OCI-LY7 (cell line): Measurements from ENCODE around the gene IZUMO4. TPM values are rescaled to one million over a fixed set of nuclear protein-coding genes. Genes with fewer than 3 reads are reported as not detected.

Source experiments
- BruUV-seq: library from RNA; stranded (reverse); fragments of 400-500 nt; replicated peaks from 2 replicates; lab custom pipeline; 2021; lab: Mats Ljungman, UMichigan
- CTCF ChIA-PET: fragments of 300-600 bp; sonication (Branson Sonifier 250); formaldehyde crosslinking; loops from one replicate; lab custom pipeline; 2022; ENCODE audit warnings: antibody characterized with exemption; ENCODE audit not compliant: unreplicated experiment; lab: Charles Lee
- POLR2A ChIA-PET: fragments of 300-600 bp; sonication (Branson Sonifier 250); formaldehyde crosslinking; loops from one replicate; lab custom pipeline; 2022; ENCODE audit warnings: antibody characterized with exemption; lab: Charles Lee
- DNase-seq: peaks from one replicate; pipeline ENCODE4 v3.0.0-alpha.2; 2015; ENCODE audit warnings: low spot score
- H2AFZ ChIP-seq: fragments of 200-600 bp; sonication (generic), shearing (Covaris generic); 2 replicates; pipeline ENCODE4 v1.6.1; 2014; ENCODE audit warnings: mild to moderate bottlenecking, antibody characterized with exemption, low read length, moderate library complexity
- H3K27ac ChIP-seq: fragments of 200-600 bp; sonication (generic); 2 replicates; pipeline ENCODE4 v1.5.1; 2014; ENCODE audit warnings: mixed run types, low read depth, mild to moderate bottlenecking, moderate library complexity, low read length, inconsistent platforms; ENCODE audit not compliant: poor library complexity, severe bottlenecking
- H3K36me3 ChIP-seq: fragments of 200-600 bp; sonication (generic); 2 replicates; pipeline ENCODE4 v1.6.1; 2014; ENCODE audit warnings: mild to moderate bottlenecking, antibody characterized with exemption, low read length, moderate library complexity, mixed read lengths; ENCODE audit not compliant: insufficient read depth
- H3K4me1 ChIP-seq: fragments of 200-600 bp; sonication (generic); 2 replicates; pipeline ENCODE4 v1.5.1; 2014; ENCODE audit warnings: mild to moderate bottlenecking, low read length; ENCODE audit not compliant: insufficient read depth, poor library complexity, severe bottlenecking
- H3K4me2 ChIP-seq: fragments of 200-600 bp; sonication (generic); 2 replicates; pipeline ENCODE4 v1.6.1; 2014; ENCODE audit warnings: mild to moderate bottlenecking, low read length
- H3K4me3 ChIP-seq: fragments of 200-600 bp; sonication (generic); 2 replicates; pipeline ENCODE4 v1.5.1; 2014; ENCODE audit warnings: mild to moderate bottlenecking, low read depth, low read length; ENCODE audit not compliant: poor library complexity, severe bottlenecking
- H3K79me2 ChIP-seq: fragments of 200-600 bp; sonication (generic); 2 replicates; pipeline ENCODE4 v1.6.1; 2016; ENCODE audit warnings: low read depth, mild to moderate bottlenecking, low read length, moderate library complexity, mixed read lengths; ENCODE audit not compliant: insufficient read depth
- H3K9me2 ChIP-seq: fragments of 200-600 bp; sonication (generic); 2 replicates; pipeline ENCODE4 v1.6.1; 2016; ENCODE audit warnings: mild to moderate bottlenecking, low read length, mixed read lengths; ENCODE audit not compliant: insufficient read depth
- H3K9me3 ChIP-seq: fragments of 200-600 bp; sonication (generic); 2 replicates; pipeline ENCODE4 v1.6.1; 2014; ENCODE audit warnings: mild to moderate bottlenecking, mixed run types, low read length, mixed read lengths
- H4K20me1 ChIP-seq: fragments of 200-600 bp; sonication (generic); 2 replicates; pipeline ENCODE4 v1.6.1; 2014; ENCODE audit warnings: mild to moderate bottlenecking, antibody characterized with exemption, low read length, moderate library complexity, mixed read lengths; ENCODE audit not compliant: insufficient read depth
- EZH2phosphoT487 ChIP-seq: fragments of 200-600 bp; sonication (generic); IDR thresholded peaks from 2 replicates; pipeline ENCODE4 v1.6.1; 2018; ENCODE audit warnings: low read depth, borderline replicate concordance, mild to moderate bottlenecking, mixed run types, antibody characterized with exemption, low read length, moderate library complexity, mixed read lengths
- intact Hi-C: fragments of 100-400 bp; cut with micrococcal nuclease; formaldehyde crosslinking; loops from one replicate; pipeline ENCODE4 v1.10.0; 2022; ENCODE audit not compliant: unreplicated experiment
- total RNA-seq, 2 experiments: library from RNA; depleted of rRNA in 1 of 2; stranded (reverse); fragments of >200 nt in 1 of 2; shearing (Covaris generic) in 1 of 2; gene quantifications; 2 replicates each; pipeline ENCODE4 v1.2.3, GENCODE V29; 2014 to 2022
- TF ChIP-seq, protein P1 (sequence below): fragments of 200-600 bp; sonication (generic); conservative IDR thresholded peaks from 2 replicates; pipeline ENCODE4 v1.5.1; 2014; ENCODE audit warnings: mild to moderate bottlenecking, antibody characterized with exemption, low read length, moderate library complexity, mixed read lengths

The IZUMO4 gene
- total RNA-seq, 2 experiments from 2014 or later: 7.3 to 12.9 TPM

DNA sequence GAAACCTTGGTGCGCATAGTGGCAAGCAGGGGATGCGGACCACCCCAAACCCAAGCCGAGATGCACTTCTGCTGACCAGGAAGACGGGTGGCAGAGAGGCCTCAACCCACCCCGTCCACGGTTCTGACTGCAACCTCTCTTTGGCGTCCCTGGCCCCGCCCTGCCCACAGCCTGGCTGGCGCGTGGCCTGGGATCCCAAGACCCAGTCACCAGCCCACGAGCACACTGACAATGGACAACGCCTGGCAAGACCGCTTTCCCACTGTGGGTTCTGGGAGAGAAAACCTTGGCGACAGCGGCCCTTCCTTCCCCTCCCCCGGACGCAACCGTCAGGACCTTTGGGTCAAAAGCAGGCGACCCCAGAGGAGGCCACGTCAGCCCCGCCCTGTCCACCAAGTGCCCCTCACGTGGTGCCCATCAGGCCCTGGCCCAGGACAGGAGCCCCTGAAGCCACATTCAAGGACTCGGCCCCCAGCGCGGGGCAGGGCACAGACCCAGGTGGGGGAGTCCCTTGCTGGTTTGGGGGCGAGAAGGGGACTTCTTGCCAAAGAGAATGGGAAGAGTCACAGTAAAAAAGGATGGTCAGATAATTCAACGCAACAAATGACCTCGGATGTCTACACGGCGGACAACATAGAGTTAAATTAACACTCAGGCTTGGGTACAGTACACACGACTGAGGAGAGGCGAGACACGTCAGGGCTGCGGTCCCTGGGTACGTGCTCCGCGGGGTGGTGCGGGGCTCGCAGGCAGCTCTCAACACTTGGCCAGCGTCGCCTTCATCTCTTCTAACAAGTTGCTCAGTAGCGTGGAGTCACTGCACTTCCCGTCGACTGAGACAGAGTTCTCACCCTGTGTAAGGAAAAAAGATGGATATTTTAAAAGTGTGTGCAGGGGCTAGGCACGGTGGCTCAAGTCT, 5.0 kb downstream of the IZUMO4 start:
- Histone ChIP-seq H3K4me2 (no peak overlapping the region), H3K4me3 (no peak overlapping the region), H3K9me2 (no peaks in the 10 kb centered on the region), H4K20me1 (no peaks in the 10 kb centered on the region), H3K79me2 (peaks cover 9% of the 10 kb centered on the region; the same call in 1 of the 2 replicates), H2AFZ (no peak overlapping the region), H3K36me3 (peaks cover 62% of the 10 kb centered on the region), H3K4me1 (peaks cover 11% of the 10 kb centered on the region), H3K27ac (no peak overlapping the region), H3K9me3 (no peaks in the 10 kb centered on the region)
- no TSS peak for BruUV-seq
- intact Hi-C loops: no loop called here
- POLR2A ChIA-PET: no interaction called here
- TF ChIP-seq, protein P1, sequence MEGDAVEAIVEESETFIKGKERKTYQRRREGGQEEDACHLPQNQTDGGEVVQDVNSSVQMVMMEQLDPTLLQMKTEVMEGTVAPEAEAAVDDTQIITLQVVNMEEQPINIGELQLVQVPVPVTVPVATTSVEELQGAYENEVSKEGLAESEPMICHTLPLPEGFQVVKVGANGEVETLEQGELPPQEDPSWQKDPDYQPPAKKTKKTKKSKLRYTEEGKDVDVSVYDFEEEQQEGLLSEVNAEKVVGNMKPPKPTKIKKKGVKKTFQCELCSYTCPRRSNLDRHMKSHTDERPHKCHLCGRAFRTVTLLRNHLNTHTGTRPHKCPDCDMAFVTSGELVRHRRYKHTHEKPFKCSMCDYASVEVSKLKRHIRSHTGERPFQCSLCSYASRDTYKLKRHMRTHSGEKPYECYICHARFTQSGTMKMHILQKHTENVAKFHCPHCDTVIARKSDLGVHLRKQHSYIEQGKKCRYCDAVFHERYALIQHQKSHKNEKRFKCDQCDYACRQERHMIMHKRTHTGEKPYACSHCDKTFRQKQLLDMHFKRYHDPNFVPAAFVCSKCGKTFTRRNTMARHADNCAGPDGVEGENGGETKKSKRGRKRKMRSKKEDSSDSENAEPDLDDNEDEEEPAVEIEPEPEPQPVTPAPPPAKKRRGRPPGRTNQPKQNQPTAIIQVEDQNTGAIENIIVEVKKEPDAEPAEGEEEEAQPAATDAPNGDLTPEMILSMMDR: no peak
- no peak for TF ChIP-seq EZH2phosphoT487
- DNase-seq: no peak
- CTCF ChIA-PET: no interaction called here

DNA sequence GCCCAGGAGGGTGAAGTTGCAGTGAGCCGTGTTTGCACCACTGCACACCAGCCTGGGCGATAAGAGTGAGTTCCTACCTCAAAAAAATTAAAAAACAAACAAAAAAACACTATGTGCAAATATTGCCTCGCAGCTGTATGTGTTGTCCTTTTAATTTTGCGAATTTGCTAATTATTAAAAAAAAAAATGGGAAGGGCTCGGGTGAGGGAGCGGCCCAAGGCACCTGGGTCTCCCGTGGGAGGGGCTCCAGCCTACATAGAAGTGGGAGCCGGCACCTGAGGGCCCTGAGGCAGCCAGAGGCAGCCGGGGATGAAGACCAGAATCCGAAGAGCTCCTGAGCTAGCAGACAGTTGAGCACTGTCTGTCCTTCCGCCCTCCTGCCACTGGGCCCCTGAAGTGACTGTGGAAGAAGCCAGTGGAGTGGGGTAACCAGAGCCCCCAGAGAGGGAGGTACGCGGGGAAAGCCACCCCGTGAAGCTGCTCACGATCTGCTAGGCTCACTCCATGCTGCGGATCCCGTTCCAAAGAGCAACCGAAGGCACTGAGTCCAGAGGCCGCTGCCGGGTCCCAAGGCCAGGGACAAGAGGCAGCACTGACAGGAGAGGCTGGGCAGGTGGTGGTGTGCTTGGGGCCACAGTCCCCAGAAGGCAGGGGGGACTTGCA, 6.5 kb downstream of the IZUMO4 start:
- Histone ChIP-seq H3K9me2 (no peaks in the 10 kb centered on the region), H3K27ac (no peak overlapping the region), H2AFZ (no peak overlapping the region), H3K79me2 (peaks cover 9% of the 10 kb centered on the region; the same call in 1 of the 2 replicates), H3K36me3 (peaks cover 74% of the 10 kb centered on the region), H3K4me2 (no peak overlapping the region), H4K20me1 (no peaks in the 10 kb centered on the region), H3K4me1 (no peaks in the 10 kb centered on the region), H3K4me3 (no peak overlapping the region), H3K9me3 (no peaks in the 10 kb centered on the region)
- ChIA-PET CTCF (no interaction called here), POLR2A (no interaction called here)
- BruUV-seq: no TSS peak
- DNase-seq: no peak
- intact Hi-C loops: no loop called here
- no peak for TF ChIP-seq EZH2phosphoT487

DNA sequence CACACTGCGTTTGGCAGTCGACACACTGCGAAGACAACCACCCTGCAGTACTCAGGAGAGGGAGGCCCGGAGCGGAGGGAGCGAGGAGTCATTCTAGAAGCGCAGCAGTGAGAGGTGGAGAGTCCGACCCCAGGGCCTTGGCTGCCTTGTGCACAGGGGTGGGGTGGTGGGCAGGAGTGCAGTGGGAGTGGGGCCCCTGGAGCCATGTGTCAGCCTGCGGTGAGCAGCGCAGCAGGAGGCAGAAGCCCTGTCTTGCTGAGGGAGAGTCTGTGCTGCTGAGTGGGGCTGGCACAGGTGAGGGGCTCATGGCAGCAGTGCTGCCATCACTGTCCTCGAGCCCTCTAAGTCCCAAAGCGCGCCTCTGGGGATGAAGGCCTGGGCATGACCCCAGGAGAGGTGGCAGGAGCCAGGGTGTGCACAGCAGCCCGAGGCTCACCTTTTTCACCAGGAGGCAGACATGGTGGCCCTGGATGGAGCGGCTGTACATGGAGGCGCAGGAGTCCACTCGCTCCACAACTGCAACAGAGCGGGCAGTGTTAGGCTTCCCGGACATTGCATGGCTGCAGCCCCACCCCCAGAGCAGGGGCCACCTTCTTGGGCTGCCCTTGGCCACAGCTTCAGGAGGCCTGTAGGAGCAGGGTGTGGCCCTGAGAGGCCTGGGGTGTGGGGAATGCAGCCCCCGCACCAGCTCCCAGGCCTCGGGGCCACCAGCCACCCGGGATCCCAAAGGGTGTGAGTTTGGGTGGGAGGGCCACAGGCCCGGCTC, 11.7 kb downstream of the IZUMO4 start:
- H3K79me2 ChIP-seq: peaks cover 9% of the 10 kb centered on the region; the same call in 1 of the 2 replicates
- ChIA-PET POLR2A (no interaction called here), CTCF (no interaction called here)
- H2AFZ ChIP-seq: no peak overlapping the region
- no peak overlapping the region for H3K4me2 ChIP-seq
- TF ChIP-seq, protein P1: no peak
- H3K27ac ChIP-seq: no peak overlapping the region
- H3K4me1 ChIP-seq: no peaks in the 10 kb centered on the region
- no TSS peak for BruUV-seq
- no peaks in the 10 kb centered on the region for H3K9me3 ChIP-seq
- intact Hi-C loops: no loop called here
- H3K9me2 ChIP-seq: no peaks in the 10 kb centered on the region
- no peak overlapping the region for H3K4me3 ChIP-seq
- DNase-seq: no peak
- H4K20me1 ChIP-seq: no peaks in the 10 kb centered on the region
- peaks cover 94% of the 10 kb centered on the region for H3K36me3 ChIP-seq
